Measurements from ENCODE around the gene LINGO1.

LINGO1 gene

GRCh38 chr15:77616072-77616471 is 16.6 kb downstream of the LINGO1 start:
- DNase-seq (ENCODE audit: low read depth in 2 of 2) = no peak

GRCh38 chr15:77615472-77615871 is 17.2 kb downstream of the LINGO1 start:
- DNase-seq (ENCODE audit: low read depth in 2 of 2) = no peak

- no peak for DNase-seq (ENCODE audit: low read depth in 2 of 2)
These were observed 18.4 kb downstream of the LINGO1 start for GRCh38 chr15:77614251-77614806.

- DNase-seq (ENCODE audit: low read depth in 2 of 2) = no peak
These were observed 18.9 kb downstream of the LINGO1 start for GRCh38 chr15:77613814-77614213.

- DNase-seq (ENCODE audit: low read depth in 2 of 2) = no peak
These were observed 19.6 kb downstream of the LINGO1 start for GRCh38 chr15:77612958-77613601.

GRCh38 chr15:77611767-77612166 is 20.9 kb downstream of the LINGO1 start:
- DNase-seq (ENCODE audit: low read depth in 2 of 2) = no peak

GRCh38 chr15:77610731-77611130 is 22.0 kb downstream of the LINGO1 start:
- no peak for DNase-seq (ENCODE audit: low read depth in 2 of 2)

- no peak for DNase-seq (ENCODE audit: low read depth in 2 of 2)
These were observed 23.2 kb downstream of the LINGO1 start for GRCh38 chr15:77609558-77609957.

- no peak for DNase-seq (ENCODE audit: low read depth in 2 of 2)
These were observed 23.9 kb downstream of the LINGO1 start for GRCh38 chr15:77608774-77609173.

- DNase-seq (ENCODE audit: low read depth in 2 of 2) = no peak
These were observed 24.8 kb downstream of the LINGO1 start for GRCh38 chr15:77607894-77608261.

GRCh38 chr15:77607111-77607893 is 25.4 kb downstream of the LINGO1 start:
- no peak for DNase-seq (ENCODE audit: low read depth in 2 of 2)

GRCh38 chr15:77606142-77607034 is 26.3 kb downstream of the LINGO1 start:
- no peak for DNase-seq (ENCODE audit: low read depth in 2 of 2)

GRCh38 chr15:77605547-77605946 is 27.2 kb downstream of the LINGO1 start:
- DNase-seq (ENCODE audit: low read depth in 2 of 2) = no peak

- no peak for DNase-seq (ENCODE audit: low read depth in 2 of 2)
These were observed 27.7 kb downstream of the LINGO1 start for GRCh38 chr15:77604973-77605372.

- no peak for DNase-seq (ENCODE audit: low read depth in 2 of 2)
These were observed 28.9 kb downstream of the LINGO1 start for GRCh38 chr15:77603611-77604336.

- DNase-seq (ENCODE audit: low read depth in 2 of 2) = no peak
These were observed 29.9 kb downstream of the LINGO1 start for GRCh38 chr15:77602800-77603199.

GRCh38 chr15:77599899-77600298 is 32.8 kb downstream of the LINGO1 start:
- DNase-seq (ENCODE audit: low read depth in 2 of 2) = no peak

- no peak for DNase-seq (ENCODE audit: low read depth in 2 of 2)
These were observed 33.4 kb downstream of the LINGO1 start for GRCh38 chr15:77599357-77599756.

- DNase-seq (ENCODE audit: low read depth in 2 of 2) = no peak
These were observed 34.1 kb downstream of the LINGO1 start for GRCh38 chr15:77598644-77599043.

- DNase-seq (ENCODE audit: low read depth in 2 of 2) = no peak
These were observed 34.8 kb downstream of the LINGO1 start for GRCh38 chr15:77597804-77598453.

Data from stimulated activated CD8-positive, alpha-beta memory T cell treated with anti-CD3 and anti-CD28 coated beads, Interleukin-2, amount 100 ng/mL, for 48 hours (primary cell).